SU-DHL-6 (cell line): ENCODE data around the gene NCEH1.

ENCODE experiments used
- CTCF ChIP-seq: fragments of 200-600 bp; sonication (generic); IDR thresholded peaks from one replicate; pipeline ENCODE4 v1.5.1; 2017; ENCODE audit warnings: antibody characterized with exemption, mild to moderate bottlenecking, low read length, moderate library complexity; ENCODE audit not compliant: insufficient read depth, poor library complexity, severe bottlenecking
- EZH2phosphoT487 ChIP-seq: fragments of 200-600 bp; sonication (generic), shearing (Covaris generic); conservative IDR thresholded peaks from 2 replicates; pipeline ENCODE4 v1.6.1; 2018; ENCODE audit warnings: mild to moderate bottlenecking, antibody characterized with exemption, low read length, moderate library complexity, mixed read lengths

GRCh38 chr3:172655388-172655787 lies 55.5 kb downstream of the NCEH1 start:
- TF ChIP-seq CTCF (no peak), EZH2phosphoT487 (no peak)
